DOHH2 (cell line): ENCODE data around the gene DYNLRB2.

ENCODE experiments used
- CTCF ChIP-seq: fragments of 200-600 bp; sonication (generic); IDR thresholded peaks from one replicate; pipeline ENCODE4 v1.5.1; 2014; ENCODE audit warnings: antibody characterized with exemption, mild to moderate bottlenecking, low read depth, low read length; ENCODE audit not compliant: poor library complexity, severe bottlenecking
- EZH2phosphoT487 ChIP-seq: fragments of 200-600 bp; sonication (generic); IDR thresholded peaks from 2 replicates; pipeline ENCODE4 v1.6.1; 2017; ENCODE audit warnings: borderline replicate concordance, mild to moderate bottlenecking, antibody characterized with exemption, low read length, moderate library complexity, mixed read lengths

- no peak for TF ChIP-seq CTCF
- TF ChIP-seq EZH2phosphoT487 = no peak
Observed at GRCh38 chr16:80594756-80595155, 54.0 kb downstream of the DYNLRB2 start.
